SW480 (cell line): ENCODE results near the gene C1QTNF1.

Source experiments
- DNase-seq: peaks from one replicate; pipeline ENCODE4 v3.0.0-alpha.2; 2016; ENCODE audit warnings: low spot score

Gene C1QTNF1, protein sequence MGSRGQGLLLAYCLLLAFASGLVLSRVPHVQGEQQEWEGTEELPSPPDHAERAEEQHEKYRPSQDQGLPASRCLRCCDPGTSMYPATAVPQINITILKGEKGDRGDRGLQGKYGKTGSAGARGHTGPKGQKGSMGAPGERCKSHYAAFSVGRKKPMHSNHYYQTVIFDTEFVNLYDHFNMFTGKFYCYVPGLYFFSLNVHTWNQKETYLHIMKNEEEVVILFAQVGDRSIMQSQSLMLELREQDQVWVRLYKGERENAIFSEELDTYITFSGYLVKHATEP

DNA sequence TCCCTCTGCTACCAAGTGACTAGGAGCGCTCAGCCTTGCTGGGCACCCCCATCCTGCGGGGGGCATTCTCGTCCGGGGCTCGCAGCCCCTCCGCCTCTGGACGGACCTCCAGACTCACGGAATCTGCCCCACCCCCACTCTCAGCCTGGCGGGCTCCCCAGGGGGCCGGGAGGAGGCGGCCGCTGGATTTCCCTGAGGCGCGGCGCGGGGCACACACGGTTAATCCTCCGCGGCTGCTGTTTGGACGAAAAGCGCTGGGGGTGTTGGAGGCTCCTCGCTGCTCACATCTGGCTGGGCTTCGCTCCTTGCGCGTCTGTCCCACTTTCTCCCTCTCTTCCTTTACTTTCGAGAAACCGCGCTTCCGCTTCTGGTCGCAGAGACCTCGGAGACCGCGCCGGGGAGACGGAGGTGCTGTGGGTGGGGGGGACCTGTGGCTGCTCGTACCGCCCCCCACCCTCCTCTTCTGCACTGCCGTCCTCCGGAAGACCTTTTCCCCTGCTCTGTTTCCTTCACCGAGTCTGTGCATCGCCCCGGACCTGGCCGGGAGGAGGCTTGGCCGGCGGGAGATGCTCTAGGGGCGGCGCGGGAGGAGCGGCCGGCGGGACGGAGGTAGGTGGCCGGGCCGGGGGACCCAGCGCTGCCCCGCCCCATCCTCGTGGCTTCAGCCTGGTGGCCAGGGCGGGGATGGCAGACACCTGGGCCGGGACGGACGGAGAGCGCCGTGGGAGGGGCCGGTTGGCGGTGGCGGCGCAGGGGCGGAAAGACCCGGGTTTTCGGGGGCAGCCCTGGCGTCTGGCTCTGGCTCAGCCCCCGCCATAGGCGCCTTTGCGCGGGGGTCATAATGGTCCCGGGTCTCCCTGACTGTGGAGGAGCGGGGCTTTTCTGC is at the start of gene C1QTNF1:
TSS of gene C1QTNF1 (plus strand) at position 284 of the 886 bp plus-strand sequence. CDS start 19,800 bp downstream, outside the sequence.
- DNase-seq = peak; percentile 63

DNA sequence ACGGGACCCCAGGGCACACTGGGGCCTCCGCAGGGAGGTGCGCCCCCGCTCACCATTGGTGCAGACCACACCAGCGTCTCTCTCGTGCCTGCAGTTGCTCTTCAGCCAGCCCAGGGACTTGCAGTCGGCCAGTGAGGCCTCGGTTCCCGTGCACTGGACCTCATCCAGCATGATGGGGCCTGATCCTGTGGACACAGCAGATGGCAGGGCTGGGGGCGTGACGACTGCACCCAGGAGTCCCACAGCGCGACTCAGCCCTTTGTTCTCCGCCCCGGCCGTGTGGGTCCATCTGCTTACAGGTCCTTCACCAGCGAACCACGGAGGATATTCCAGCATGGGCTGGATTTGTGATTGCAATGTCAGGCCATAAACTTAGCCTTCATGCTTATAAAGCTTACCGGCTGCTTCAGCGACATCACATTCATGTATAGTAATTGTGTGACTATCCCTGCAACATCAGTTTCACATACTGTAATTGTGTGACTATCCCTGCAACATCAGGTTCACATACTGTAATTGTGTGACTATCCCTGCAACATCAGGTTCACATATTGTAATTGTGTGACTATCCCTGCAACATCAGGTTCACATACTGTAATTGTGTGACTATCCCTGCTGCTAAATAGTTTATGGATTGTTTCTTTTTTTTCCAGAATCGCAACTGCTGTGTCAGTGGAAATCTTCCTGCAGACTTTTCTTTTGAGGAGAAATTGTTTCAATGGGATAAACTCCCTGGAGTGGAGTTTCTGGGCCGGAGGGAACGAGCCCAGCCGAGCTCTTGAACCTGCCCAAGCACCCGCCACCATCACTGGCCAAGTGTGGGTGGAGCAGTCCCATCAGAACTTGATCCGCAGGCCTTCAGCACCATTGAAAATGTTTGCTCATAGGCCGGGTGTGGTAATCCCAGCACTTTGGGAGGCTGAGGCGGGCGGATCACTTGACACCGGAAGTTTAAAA is 49.1 kb upstream of the C1QTNF1 start:
- peak; percentile 52 for DNase-seq

GRCh38 chr17:78976907-78977680 is 46.9 kb upstream of the C1QTNF1 start:
- DNase-seq = no peak

- DNase-seq = no peak
Measured at GRCh38 chr17:78977681-78977943, 46.4 kb upstream of the C1QTNF1 start.

GRCh38 chr17:78977997-78978973 is 45.7 kb upstream of the C1QTNF1 start:
- no peak for DNase-seq

DNA sequence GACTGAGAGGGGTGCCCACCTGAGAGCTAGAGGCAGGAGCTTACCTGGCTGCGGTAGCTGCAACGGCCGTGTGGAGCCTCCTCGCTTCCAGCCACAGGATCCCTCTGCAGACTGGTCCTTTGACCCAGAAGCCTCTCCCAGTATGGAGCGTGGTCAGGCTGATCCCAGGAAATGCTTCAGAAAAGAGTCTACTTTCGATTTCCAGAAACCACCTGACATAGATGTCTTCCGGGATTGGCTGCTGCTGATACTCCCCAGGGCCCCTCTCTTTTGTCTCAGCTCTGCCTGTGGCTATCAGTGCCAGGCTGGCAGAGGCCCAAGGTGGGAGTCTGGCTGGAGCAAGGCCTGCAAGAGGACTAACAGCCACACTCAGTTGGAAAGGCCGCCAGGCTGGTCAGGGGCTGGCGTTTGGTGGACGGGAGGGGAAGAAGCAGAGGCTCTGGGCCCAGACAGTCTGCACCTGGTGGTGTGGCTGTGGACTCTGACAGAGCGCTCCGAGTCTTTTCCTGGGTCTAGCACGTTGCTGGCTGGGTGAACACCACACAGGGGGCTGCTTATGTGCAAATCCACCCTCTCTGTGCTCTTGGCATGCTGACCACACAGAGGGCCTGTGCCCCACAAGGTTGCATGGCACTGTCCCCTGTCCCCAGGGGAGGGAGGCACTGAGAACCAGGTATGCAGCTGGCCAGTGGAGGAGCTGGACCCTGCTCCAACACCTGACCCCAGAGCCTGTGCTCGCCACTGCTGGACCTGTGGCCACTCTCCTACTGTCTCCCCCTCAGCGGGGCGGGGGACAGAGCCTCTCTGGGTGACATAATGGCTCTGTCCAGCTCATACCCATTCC is 44.0 kb upstream of the C1QTNF1 start, which contains the start of gene LGALS3BP:
TSS of gene LGALS3BP (minus strand) at position 144 of the 844 bp plus-strand sequence. CDS start 2,732 bp downstream, outside the sequence.
- peak; percentile 93 for DNase-seq

- no peak for DNase-seq
Measured at GRCh38 chr17:78980624-78980972, 43.4 kb upstream of the C1QTNF1 start.

GRCh38 chr17:78981010-78981888 is 42.7 kb upstream of the C1QTNF1 start:
- DNase-seq = no peak

DNA sequence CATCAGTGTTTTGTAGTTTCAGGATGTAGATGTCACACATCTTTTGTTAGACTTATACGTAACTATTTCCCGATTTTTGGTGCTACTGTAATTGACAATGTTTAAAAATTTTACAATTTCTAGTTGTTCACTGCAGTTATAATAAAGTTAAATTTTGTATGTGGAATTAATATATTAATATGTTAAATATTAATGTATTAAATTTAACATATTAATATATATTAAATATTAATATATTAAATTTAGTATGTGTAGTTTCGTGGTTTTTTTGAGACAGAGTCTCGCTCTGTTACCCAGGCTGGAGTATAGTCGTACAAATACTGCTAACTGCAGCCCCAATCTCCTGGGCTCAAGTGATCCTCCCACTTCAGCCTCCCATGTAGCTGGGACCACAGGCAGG is 38.6 kb upstream of the C1QTNF1 start:
- DNase-seq = no peak

GRCh38 chr17:78986048-78986648 is 37.8 kb upstream of the C1QTNF1 start:
- DNase-seq = no peak

DNA sequence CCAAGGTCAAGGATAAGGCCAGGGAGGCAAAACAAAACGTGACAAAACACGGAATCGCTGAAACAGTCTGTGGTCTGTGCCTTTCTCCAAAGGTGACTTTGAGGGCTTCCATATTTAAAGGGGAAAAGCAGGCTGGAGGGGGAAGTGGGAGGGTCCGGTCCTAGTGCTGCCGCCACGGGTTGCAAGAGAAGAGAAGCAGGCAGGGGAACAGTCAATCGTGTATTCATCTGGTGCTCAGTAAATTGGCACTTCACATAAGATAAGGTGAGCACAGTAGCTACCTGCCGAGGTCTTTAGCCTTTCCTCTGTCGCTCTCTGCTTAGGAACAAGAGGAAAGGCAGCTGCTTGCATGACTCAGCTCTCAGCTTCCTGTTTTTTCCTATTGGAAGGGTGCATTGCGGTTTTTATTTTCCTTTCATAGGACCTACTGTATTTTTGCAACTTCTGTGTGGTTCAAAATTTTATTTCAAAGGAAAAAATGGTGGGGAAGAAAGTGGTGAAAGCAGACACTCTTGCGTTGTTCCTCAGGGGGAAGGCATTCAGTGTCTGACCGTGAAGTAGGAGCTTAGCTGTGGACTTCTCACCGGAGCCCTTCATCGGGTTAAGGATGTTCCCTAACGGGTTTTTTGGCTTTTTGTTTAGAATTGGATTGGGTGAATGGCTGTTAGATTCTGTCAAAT is 37.2 kb upstream of the C1QTNF1 start:
- peak; percentile 82 for DNase-seq

- DNase-seq = no peak
Measured at GRCh38 chr17:78988152-78988551, 35.8 kb upstream of the C1QTNF1 start.

- DNase-seq = no peak
Measured at GRCh38 chr17:78990349-78991016, 33.5 kb upstream of the C1QTNF1 start.

DNA sequence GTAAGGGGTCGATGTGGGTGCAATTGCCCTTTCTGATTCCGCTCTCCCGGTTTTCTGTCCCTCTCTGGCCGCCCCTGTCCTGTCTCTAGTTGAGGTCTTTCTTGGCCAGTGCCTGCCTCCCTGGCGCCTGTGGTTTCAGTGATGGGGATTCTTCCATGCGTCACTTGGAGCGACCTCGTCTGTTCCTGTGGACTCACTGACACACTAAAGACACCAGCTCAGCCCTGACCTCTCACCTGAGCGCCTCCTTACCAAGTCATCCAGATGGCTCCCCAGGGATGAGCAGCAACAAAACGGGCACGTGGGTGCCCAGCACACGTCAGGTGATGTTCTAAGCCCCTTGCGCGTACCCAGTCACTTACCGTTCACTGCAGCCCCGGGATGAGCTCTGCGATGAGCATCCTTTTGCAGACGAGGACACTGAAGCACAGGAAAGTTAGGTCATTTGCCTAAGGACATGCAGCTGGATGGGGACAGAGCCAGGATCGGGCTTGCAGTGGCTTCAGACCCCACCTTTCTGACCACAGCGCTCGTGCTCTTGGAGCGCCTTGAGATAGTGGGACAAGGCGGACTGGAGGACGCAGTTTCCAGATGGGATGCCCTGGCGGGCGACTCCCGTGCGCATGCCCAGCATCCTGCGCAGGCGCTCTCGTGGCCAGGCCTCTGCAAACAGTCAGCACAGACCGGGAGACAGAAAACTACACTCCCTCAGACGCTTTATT is 32.8 kb upstream of the C1QTNF1 start:
- DNase-seq = no peak

- no peak for DNase-seq
Measured at GRCh38 chr17:78991906-78992532, 31.9 kb upstream of the C1QTNF1 start.
